AG10803 (cell line): ENCODE data around the gene CXCL5.

Experiments used
- DNase-seq: peaks from one replicate; pipeline ENCODE4 v3.0.0; 2010; ENCODE audit warnings: low read depth
- H3K4me3 ChIP-seq: 2 replicates; pipeline ENCODE4 v1.5.1; 2011; ENCODE audit warnings: mild to moderate bottlenecking, low read length, control low read depth
- TF ChIP-seq, protein P1 (sequence below): conservative IDR thresholded peaks from 2 replicates; pipeline ENCODE4 v1.5.1; 2011; ENCODE audit warnings: mild to moderate bottlenecking, low read length, control low read depth, inconsistent platforms

Gene CXCL5

DNA sequence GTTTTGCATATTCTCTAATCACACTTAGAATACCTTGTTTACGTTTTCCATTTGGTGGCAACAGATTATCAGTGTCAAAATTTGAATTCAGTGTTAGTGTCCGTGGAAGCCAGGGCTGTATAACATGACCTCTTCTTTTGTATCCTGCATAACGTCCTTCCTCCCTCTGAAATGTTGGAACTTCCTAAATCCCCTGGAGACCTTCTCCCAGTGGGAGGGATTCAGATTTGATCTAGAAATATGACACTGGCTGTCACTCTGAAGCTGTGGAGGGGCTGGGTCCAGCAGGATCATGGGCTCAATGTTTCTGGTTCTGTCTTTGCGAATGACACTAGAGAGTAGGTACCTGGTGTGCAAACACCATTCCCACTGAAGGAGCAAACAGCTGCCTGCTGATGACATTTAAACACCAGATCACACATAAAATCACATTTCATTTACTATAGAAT lies 40.9 kb upstream of the CXCL5 start:
- DNase-seq: no peak
- H3K4me3 ChIP-seq: peak overlapping the region; percentile 81
- TF ChIP-seq, protein P1, sequence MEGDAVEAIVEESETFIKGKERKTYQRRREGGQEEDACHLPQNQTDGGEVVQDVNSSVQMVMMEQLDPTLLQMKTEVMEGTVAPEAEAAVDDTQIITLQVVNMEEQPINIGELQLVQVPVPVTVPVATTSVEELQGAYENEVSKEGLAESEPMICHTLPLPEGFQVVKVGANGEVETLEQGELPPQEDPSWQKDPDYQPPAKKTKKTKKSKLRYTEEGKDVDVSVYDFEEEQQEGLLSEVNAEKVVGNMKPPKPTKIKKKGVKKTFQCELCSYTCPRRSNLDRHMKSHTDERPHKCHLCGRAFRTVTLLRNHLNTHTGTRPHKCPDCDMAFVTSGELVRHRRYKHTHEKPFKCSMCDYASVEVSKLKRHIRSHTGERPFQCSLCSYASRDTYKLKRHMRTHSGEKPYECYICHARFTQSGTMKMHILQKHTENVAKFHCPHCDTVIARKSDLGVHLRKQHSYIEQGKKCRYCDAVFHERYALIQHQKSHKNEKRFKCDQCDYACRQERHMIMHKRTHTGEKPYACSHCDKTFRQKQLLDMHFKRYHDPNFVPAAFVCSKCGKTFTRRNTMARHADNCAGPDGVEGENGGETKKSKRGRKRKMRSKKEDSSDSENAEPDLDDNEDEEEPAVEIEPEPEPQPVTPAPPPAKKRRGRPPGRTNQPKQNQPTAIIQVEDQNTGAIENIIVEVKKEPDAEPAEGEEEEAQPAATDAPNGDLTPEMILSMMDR: no peak

- TF ChIP-seq, protein P1: no peak
- peak; percentile 53 for DNase-seq
- peak within 1 kb of the TSS; percentile 81 for H3K4me3 ChIP-seq
Observed at GRCh38 chr4:74038425-74039314, 40.2 kb upstream of the CXCL5 start, which contains the start of gene CXCL3. TSS of gene CXCL3 (minus strand) at chr4:74038689. CDS start at chr4:74038611, 78 bp downstream.

DNA sequence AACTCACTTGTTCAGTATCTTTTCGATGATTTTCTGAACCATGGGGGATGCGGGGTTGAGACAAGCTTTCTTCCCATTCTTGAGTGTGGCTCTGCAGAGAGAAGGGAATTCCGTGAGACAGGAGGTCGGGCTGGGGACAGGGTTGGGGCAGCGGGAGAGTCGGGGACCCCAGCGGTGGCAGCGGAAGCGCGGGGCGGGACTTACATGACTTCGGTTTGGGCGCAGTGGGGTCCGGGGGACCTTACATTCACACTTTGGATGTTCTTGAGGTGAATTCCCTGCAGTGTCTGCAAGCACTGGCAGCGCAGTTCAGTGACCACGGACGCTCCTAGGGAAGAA lies 39.6 kb upstream of the CXCL5 start:
- peak overlapping the region; percentile 81 for H3K4me3 ChIP-seq
- DNase-seq: no peak
- TF ChIP-seq, protein P1: 0 out of 2 replicates have a peak, but pooled peaks have one; percentile 15

- TF ChIP-seq, protein P1: no peak
- DNase-seq: no peak
- peak overlapping the region; percentile 81 for H3K4me3 ChIP-seq
Observed at GRCh38 chr4:74037076-74037955, 38.8 kb upstream of the CXCL5 start.

DNA sequence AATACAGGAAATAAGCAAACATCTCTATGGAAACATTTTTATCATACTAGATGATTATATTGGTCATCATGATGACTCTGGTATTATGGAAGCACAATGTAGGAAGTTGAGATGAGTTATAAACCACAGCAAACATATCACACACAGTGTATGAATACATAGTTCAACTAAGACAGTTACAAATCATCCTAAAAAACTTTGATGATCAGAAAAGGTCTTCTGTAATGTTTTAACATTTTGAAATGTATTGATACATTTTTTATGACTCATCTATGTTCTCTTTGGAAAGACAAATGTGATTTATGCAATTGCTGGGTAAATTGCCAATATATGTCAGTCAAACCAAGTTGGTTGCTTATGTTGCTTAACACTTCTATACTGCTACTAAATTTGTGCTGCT lies 35.3 kb upstream of the CXCL5 start:
- no peak overlapping the region for H3K4me3 ChIP-seq
- TF ChIP-seq, protein P1: no peak
- DNase-seq: peak; percentile 25

DNA sequence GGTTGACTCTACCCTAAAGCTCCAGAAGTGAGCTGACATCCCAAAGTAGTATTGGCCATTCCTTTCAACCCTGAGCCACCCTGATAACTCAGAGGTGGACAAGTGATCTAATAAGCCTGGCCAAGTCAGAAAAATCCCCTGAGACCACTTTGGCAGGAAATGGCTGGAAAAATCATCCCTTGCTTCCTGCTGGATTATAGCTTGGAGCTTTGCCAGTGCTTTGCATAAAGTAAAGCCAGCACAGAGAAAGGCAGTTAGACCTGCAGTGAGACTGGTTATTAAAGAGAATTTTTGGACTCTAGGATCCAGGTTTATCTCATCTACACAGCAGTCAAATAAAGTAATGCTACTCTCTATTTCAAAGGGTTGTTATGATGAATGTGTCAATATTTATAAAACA lies 33.6 kb upstream of the CXCL5 start:
- no peak overlapping the region for H3K4me3 ChIP-seq
- DNase-seq: peak; percentile 22
- TF ChIP-seq, protein P1: no peak
